Tibial nerve (tissue), 4 donors: Measurements from ENCODE around the gene HNRNPC. TPM values are rescaled to one million over a fixed set of nuclear protein-coding genes. Genes with fewer than 3 reads are reported as not detected.
"Not testable (repeated sequence)": the region's sequence is repeated elsewhere in the genome, so short reads cannot be mapped to it uniquely, and the experiment has no call there.

Experiments
- DNase-seq, 2 donors: peaks; one replicate each; pipeline ENCODE4 v3.0.0-alpha.2; 2019; ENCODE audit warnings: low spot score in 2 of 2
- H3K27ac ChIP-seq, 4 donors: fragments of 200-600 bp; sonication (generic) in 3 of 4; one replicate each; pipeline ENCODE4 v1.5.1; 2017 to 2019; ENCODE audit warnings: mild to moderate bottlenecking in 1 of 4
- H3K27me3 ChIP-seq, 2 donors: fragments of 200-600 bp; sonication (generic) in 1 of 2; one replicate each; pipeline versions ENCODE4 v1.5.1 to v1.6.0; 2017 to 2019
- H3K36me3 ChIP-seq, 3 donors: fragments of 200-600 bp; sonication (generic); one replicate each; pipeline ENCODE4 v1.5.1; 2018 to 2019
- H3K4me1 ChIP-seq, 4 donors: fragments of 200-600 bp; sonication (generic) in 3 of 4; one replicate each; pipeline ENCODE4 v1.5.1; 2017 to 2019
- H3K4me3 ChIP-seq, 4 donors: fragments of 200-600 bp; sonication (generic) in 3 of 4; one replicate each; pipeline ENCODE4 v1.5.1; 2017 to 2019; ENCODE audit warnings: mild to moderate bottlenecking in 1 of 4, moderate library complexity in 1 of 4
- H3K9me3 ChIP-seq, 4 donors: fragments of 200-600 bp; sonication (generic) in 3 of 4; one replicate each; pipeline ENCODE4 v1.5.1; 2017 to 2019
- CTCF ChIP-seq, 5 experiments: fragments of 200-600 bp in 3 of 5; fragments of 450-650 bp in 2 of 5; sonication (generic) in 3 of 5; IDR thresholded peaks; one replicate each; pipeline ENCODE4 v1.5.1; 2016 to 2019; ENCODE audit warnings: antibody characterized with exemption in 5 of 5, mild to moderate bottlenecking in 3 of 5, moderate library complexity in 2 of 5
- EP300 ChIP-seq, 2 donors: sonication (generic); formaldehyde crosslinking; IDR thresholded peaks; one replicate each; pipeline ENCODE4 v1.6.1; 2017; ENCODE audit warnings: antibody characterized with exemption in 2 of 2, mild to moderate bottlenecking in 1 of 2
- POLR2A ChIP-seq, 2 donors: fragments of 450-650 bp; IDR thresholded peaks; one replicate each; pipeline ENCODE4 v1.6.1; 2017; ENCODE audit warnings: antibody characterized with exemption in 2 of 2, mild to moderate bottlenecking in 2 of 2, moderate library complexity in 2 of 2
- WGBS, 2 donors: methylation state at CpG; one replicate each; pipeline ENCODE4 v1.1.5; 2018; 5-methylcytosine and 5-hydroxymethylcytosine counted together
- total RNA-seq, 4 donors: library from RNA; depleted of rRNA; stranded (reverse); fragments of >200 nt; gene quantifications; one replicate each; pipeline ENCODE4 v1.1.0, GENCODE V29; 2016

HNRNPC gene
- total RNA-seq, 4 donors from 2014 or later, result 349 to 485 (median 426) TPM

DNA sequence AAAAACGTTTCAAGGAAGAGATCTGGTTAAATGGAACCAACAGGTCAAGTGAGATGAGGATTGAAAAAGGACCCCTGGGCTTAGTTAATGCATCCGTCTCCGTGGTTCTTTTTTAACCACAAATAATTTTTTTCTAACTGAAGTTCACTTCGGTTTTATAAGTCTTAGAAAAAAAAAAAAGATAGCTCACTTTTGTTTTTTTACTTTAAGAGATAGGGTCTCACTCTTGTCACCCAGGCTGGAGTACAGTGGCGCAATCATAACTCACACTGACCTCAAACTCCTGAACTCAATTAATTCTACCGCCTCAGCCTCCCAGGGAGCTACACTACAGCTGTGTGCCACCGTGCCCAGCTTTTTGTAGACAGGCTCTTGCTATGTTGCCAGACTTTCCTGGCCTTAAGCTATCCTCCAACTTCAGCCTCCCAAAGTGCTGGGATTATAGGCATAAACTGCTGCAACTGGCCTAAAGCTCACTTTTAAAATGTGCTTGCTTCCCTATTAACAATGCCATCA lies 11.8 kb downstream of the HNRNPC start:
- Histone ChIP-seq H3K27ac (peak overlapping the region in 1 of 4 donors; percentile 7), H3K36me3 (peaks cover 0 to 69% (median 0%) of the 10 kb centered on the region in 3 donors), H3K4me3 (no peak overlapping the region), H3K4me1 (peaks cover 0 to 80% (median 46%) of the 10 kb centered on the region in 4 donors), H3K27me3 (no peaks in the 10 kb centered on the region), H3K9me3 (no peaks in the 10 kb centered on the region)
- TF ChIP-seq EP300 (IDR thresholded peaks at IDR 0.05) (no peak), CTCF (IDR thresholded peaks at IDR 0.05) (no peak), POLR2A (IDR thresholded peaks at IDR 0.05) (no peak)
- 36 to 45% methylated on average over 7 of the region's 7 CpGs for WGBS, 2 donors
- no peak for DNase-seq

GRCh38 chr14:21256539-21257393 lies 12.5 kb downstream of the HNRNPC start:
- no peaks in the 10 kb centered on the region for H3K27me3 ChIP-seq
- no peaks in the 10 kb centered on the region for H3K9me3 ChIP-seq
- H3K4me3 ChIP-seq, result no peak overlapping the region
- H3K36me3 ChIP-seq, result peaks cover 0 to 66% (median 0%) of the 10 kb centered on the region in 3 donors
- H3K27ac ChIP-seq, result no peak overlapping the region
- H3K4me1 ChIP-seq, result peaks cover 0 to 80% (median 40%) of the 10 kb centered on the region in 4 donors
- 91 to 92% methylated on average over 10 of the region's 10 CpGs for WGBS, 2 donors
- TF ChIP-seq POLR2A (IDR thresholded peaks at IDR 0.05) (no peak), EP300 (IDR thresholded peaks at IDR 0.05) (no peak), CTCF (IDR thresholded peaks at IDR 0.05) (no peak)
- DNase-seq, result no peak

- H3K9me3 ChIP-seq, H3K27ac ChIP-seq, H3K27me3 ChIP-seq, DNase-seq, H3K4me3 ChIP-seq: not testable (repeated sequence)
- peaks cover 0 to 80% (median 35%) of the 10 kb centered on the region in 4 donors for H3K4me1 ChIP-seq
- H3K36me3 ChIP-seq, result peaks cover 0 to 66% (median 0%) of the 10 kb centered on the region in 3 donors
- WGBS, 2 donors, result 79 to 83% methylated on average over 8 of the region's 8 CpGs
These were observed 13.2 kb downstream of the HNRNPC start for GRCh38 chr14:21256102-21256447.

DNA sequence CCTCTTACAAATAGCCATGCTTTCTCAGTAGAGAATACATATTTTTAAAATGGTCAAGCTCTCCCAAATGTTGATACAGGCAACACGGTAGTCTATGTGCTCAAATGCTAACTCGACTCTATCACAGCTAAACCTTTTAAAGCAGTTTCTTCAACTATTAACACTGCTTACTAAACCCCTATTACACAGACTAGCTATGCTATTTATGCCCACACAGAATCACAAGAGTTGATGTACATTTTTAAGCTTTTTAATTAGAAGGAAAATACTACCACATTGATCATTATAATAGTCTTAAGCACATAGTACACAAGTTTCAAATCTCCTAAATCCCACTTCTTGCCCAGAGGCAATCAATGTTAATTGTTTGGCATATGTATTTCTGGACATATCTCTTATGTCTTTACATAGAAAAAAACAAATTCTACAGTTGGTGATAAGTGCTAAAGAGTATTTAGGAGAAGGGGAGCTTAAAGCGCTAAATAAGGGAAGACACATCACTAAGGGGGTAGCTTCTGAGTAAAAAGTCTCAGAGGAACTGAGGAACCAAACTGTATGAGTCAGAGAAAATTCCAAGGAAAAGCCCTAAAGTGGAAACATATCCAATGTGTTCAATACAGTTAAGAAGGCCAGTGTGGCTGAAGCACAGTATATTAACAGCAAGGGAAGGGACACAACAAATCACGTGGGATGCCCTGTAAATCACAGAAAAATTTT lies 13.7 kb downstream of the HNRNPC start:
- peak overlapping the region in 1 of 4 donors; percentile 13 for H3K27ac ChIP-seq
- H3K27me3 ChIP-seq, result no peaks in the 10 kb centered on the region
- H3K4me3 ChIP-seq, result no peak overlapping the region
- no peak for DNase-seq
- TF ChIP-seq EP300 (IDR thresholded peaks at IDR 0.05) (no peak), POLR2A (IDR thresholded peaks at IDR 0.05) (no peak), CTCF (IDR thresholded peaks at IDR 0.05) (no peak)
- WGBS, 2 donors, result 55 to 60% methylated on average over 4 of the region's 4 CpGs
- peaks cover 0 to 74% (median 35%) of the 10 kb centered on the region in 4 donors for H3K4me1 ChIP-seq
- H3K9me3 ChIP-seq, result no peaks in the 10 kb centered on the region
- peaks cover 0 to 66% (median 0%) of the 10 kb centered on the region in 3 donors for H3K36me3 ChIP-seq

DNA sequence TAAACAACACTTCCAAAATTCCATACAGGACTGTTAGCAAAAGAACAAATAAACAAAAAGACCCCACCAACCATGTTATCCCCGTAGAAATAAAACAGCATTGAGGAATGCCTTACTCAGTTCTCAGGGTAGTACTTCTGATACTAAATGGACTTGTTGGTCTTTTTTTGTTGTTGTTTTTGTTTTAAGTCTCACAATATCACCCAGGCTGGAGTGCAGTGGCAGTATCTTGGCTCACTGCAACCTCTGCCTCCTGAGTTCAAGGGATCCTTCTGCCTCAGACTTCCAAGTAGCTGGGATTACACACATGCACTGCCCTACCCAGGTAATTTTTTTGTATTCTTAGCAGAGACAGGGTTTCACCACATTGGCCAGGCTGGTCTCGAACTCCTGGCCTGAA lies 17.1 kb downstream of the HNRNPC start:
- H3K4me1 ChIP-seq, result peaks cover 0 to 46% (median 17%) of the 10 kb centered on the region in 4 donors
- no peak for DNase-seq
- H3K4me3 ChIP-seq, result no peak overlapping the region
- no peaks in the 10 kb centered on the region for H3K9me3 ChIP-seq
- no peak overlapping the region for H3K27ac ChIP-seq
- H3K36me3 ChIP-seq, result peaks cover 0 to 74% (median 0%) of the 10 kb centered on the region in 3 donors
- TF ChIP-seq EP300 (IDR thresholded peaks at IDR 0.05) (no peak), POLR2A (IDR thresholded peaks at IDR 0.05) (no peak), CTCF (IDR thresholded peaks at IDR 0.05) (no peak)
- H3K27me3 ChIP-seq, result no peaks in the 10 kb centered on the region
- WGBS, 2 donors, result 84 to 89% methylated on average over 2 of the region's 2 CpGs
